Tibial artery (tissue), 4 donors: ENCODE results near the gene ERN2.

Source experiments
- DNase-seq, 2 donors: peaks; one replicate each; pipeline ENCODE4 v3.0.0-alpha.2; 2019
- H3K27ac ChIP-seq, 2 donors: fragments of 200-600 bp; sonication (generic) in 1 of 2; 1 replicate in 1 of 2; 2 replicates in 1 of 2; pipeline ENCODE4 v1.5.1; 2018 to 2019; ENCODE audit warnings: mild to moderate bottlenecking in 1 of 2
- H3K27me3 ChIP-seq, 2 donors: fragments of 200-600 bp; sonication (generic) in 1 of 2; one replicate each; pipeline versions ENCODE4 v1.5.1 to v1.6.0; 2016 to 2019
- H3K36me3 ChIP-seq, 3 donors: fragments of 200-600 bp; sonication (generic) in 2 of 3; one replicate each; pipeline ENCODE4 v1.5.1; 2016 to 2019; ENCODE audit warnings: mild to moderate bottlenecking in 2 of 3
- H3K4me1 ChIP-seq, 4 donors: fragments of 200-600 bp; sonication (generic) in 2 of 4; 1 replicate in 3 of 4; 2 replicates in 1 of 4; pipeline ENCODE4 v1.5.1; 2016 to 2019
- H3K4me3 ChIP-seq, 2 donors: fragments of 200-600 bp; sonication (generic) in 1 of 2; 1 replicate in 1 of 2; 2 replicates in 1 of 2; pipeline ENCODE4 v1.5.1; 2018 to 2019; ENCODE audit warnings: mild to moderate bottlenecking in 2 of 2
- H3K9me3 ChIP-seq, 3 donors: fragments of 200-600 bp; sonication (generic) in 1 of 3; one replicate each; pipeline ENCODE4 v1.5.1; 2016 to 2019
- CTCF ChIP-seq, 2 experiments: fragments of 200-600 bp in 1 of 2; fragments of 450-650 bp in 1 of 2; IDR thresholded peaks; one replicate each; pipeline ENCODE4 v1.5.1; 2017 to 2019; ENCODE audit warnings: antibody characterized with exemption in 2 of 2, mild to moderate bottlenecking in 1 of 2, moderate library complexity in 1 of 2
- intact Hi-C: fragments of 100-400 bp; cut with DNase I; formaldehyde crosslinking; loops from one replicate; pipeline ENCODE4 v1.15.0; 2023; ENCODE audit warnings: low total_unique reads

Gene ERN2

GRCh38 chr16:23682181-23682580, 30.8 kb downstream of the ERN2 start:
- H3K27me3 ChIP-seq, result no peaks in the 10 kb centered on the region
- H3K4me3 ChIP-seq, result no peak overlapping the region
- H3K36me3 ChIP-seq, result peaks cover under 1 to 66% (median 38%) of the 10 kb centered on the region in 3 donors
- DNase-seq, result no peak
- peaks cover 0 to 17% (median 13%) of the 10 kb centered on the region in 4 donors for H3K4me1 ChIP-seq
- no peaks in the 10 kb centered on the region for H3K9me3 ChIP-seq
- no peak overlapping the region for H3K27ac ChIP-seq
- intact Hi-C loops, result no loop called here
- TF ChIP-seq CTCF (IDR thresholded peaks at IDR 0.05), result no peak

DNA sequence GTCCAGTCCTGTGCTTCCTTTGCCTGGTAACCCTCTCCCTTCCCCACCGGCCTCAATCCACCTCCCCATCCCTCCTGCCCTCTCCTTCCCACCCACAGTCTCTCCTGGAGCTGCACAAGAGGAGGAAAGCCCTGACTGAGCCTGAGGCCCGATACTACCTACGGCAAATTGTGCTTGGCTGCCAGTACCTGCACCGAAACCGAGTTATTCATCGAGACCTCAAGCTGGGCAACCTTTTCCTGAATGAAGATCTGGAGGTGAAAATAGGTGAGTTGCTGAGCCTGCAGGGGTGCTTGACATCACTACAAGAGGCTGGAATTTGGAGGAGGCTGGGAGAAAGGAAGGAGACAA, 33.1 kb downstream of the ERN2 start:
- no peak for TF ChIP-seq CTCF (IDR thresholded peaks at IDR 0.05)
- H3K27me3 ChIP-seq, result no peaks in the 10 kb centered on the region
- H3K9me3 ChIP-seq, result no peaks in the 10 kb centered on the region
- intact Hi-C loops, result loop anchor here (10.0 kb wide), 1 partner anchor 355 kb away; no protein-coding TSS in a partner anchor
- no peak overlapping the region for H3K27ac ChIP-seq
- H3K4me1 ChIP-seq, result peaks cover 0 to 17% (median 13%) of the 10 kb centered on the region in 4 donors
- no peak for DNase-seq
- H3K4me3 ChIP-seq, result no peak overlapping the region
- H3K36me3 ChIP-seq, result peaks cover 0 to 50% (median 25%) of the 10 kb centered on the region in 3 donors

DNA sequence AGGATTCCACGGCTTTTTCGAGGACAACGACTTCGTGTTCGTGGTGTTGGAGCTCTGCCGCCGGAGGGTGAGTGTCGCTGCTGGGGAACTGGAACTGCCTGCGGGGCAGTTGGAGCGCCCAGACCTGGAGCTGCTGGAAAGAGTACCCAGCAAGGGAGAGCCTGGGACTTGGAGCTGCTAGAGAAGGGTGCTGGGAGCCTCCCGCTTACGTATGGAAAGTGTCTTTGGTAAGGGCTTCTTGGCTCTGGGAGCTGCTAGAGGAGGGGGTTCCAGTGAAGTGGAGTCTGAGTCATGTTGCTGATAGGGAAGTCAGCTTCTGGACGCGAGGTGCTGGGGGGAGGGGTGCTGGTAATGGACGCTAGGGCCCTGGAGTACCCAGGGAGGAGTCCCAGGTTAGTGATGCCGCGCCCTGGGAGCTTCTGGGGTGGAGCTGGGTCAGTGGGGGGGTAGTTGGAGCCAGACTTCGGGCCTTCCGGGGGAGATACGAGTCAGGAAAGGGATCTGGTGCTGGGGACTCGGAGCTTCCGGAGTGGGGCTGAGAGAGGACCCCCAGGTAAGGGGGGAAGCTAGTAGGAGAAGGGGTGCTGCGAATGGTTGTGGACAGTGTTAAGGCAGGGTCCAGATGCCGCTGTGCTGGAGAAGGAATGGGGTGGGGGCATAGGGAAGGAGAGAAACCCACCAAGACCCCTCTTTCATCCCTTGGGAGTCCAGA, 33.6 kb downstream of the ERN2 start:
- DNase-seq, result no peak
- no peak for TF ChIP-seq CTCF (IDR thresholded peaks at IDR 0.05)
- intact Hi-C loops, result loop anchor here (10.0 kb wide), 1 partner anchor 355 kb away; no protein-coding TSS in a partner anchor
- H3K36me3 ChIP-seq, result peaks cover 0 to 48% (median 25%) of the 10 kb centered on the region in 3 donors
- H3K27me3 ChIP-seq, result no peaks in the 10 kb centered on the region
- H3K4me3 ChIP-seq, result peak overlapping the region; percentile 52 to 53
- H3K4me1 ChIP-seq, result peaks cover 0 to 17% (median 13%) of the 10 kb centered on the region in 4 donors
- H3K27ac ChIP-seq, result no peak overlapping the region
- no peaks in the 10 kb centered on the region for H3K9me3 ChIP-seq

DNA sequence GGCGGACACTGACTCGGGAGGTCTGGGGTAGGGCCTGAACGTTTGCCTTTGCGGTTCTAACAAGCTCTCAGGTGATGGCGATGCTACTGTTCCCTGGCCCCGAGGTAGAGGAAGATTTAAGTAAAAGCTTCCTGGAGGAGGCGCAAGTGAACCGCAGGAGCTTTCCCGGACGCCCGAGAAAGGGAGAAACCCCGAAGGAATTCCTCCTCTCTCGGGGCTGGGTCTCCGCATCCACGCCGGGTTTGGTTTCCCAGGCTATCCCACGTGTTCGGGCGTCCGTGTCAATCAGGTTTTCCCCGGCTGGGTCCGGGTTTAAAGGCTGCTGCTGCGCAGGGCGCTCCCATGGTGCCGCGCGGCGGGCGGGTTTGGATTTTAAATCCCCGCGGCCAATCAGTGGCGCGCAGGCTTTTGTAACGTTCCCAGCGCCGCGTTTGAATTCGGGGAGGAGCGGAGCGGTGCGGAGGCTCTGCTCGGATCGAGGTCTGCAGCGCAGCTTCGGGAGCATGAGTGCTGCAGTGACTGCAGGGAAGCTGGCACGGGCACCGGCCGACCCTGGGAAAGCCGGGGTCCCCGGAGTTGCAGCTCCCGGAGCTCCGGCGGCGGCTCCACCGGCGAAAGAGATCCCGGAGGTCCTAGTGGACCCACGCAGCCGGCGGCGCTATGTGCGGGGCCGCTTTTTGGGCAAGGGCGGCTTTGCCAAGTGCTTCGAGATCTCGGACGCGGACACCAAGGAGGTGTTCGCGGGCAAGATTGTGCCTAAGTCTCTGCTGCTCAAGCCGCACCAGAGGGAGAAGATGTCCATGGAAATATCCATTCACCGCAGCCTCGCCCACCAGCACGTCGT, 34.4 kb downstream of the ERN2 start, which contains the start of gene PLK1:
Gene PLK1, plus strand, starts transcription at position 460 of the 844 bp plus-strand sequence. Its CDS starts 44 bp downstream, at position 504.
- Histone ChIP-seq H3K27ac (peak within 1 kb of the TSS; percentile 33 to 60), H3K27me3 (no peaks in the 10 kb centered on the region), H3K36me3 (peaks cover 0 to 47% (median 25%) of the 10 kb centered on the region in 3 donors), H3K9me3 (no peaks in the 10 kb centered on the region), H3K4me3 (peak within 1 kb of the TSS; percentile 52 to 53), H3K4me1 (peaks cover 0 to 17% (median 13%) of the 10 kb centered on the region in 4 donors)
- intact Hi-C loops, result loop anchor here (10.0 kb wide), 1 partner anchor 356 kb away; no protein-coding TSS in a partner anchor
- peak; percentile 16 to 17 for TF ChIP-seq CTCF (IDR thresholded peaks at IDR 0.05)
- DNase-seq, result peak; percentile 65 to 82

GRCh38 chr16:23676924-23677480, 36.0 kb downstream of the ERN2 start:
- H3K27ac ChIP-seq, result no peak overlapping the region
- no peaks in the 10 kb centered on the region for H3K27me3 ChIP-seq
- no peaks in the 10 kb centered on the region for H3K9me3 ChIP-seq
- TF ChIP-seq CTCF (IDR thresholded peaks at IDR 0.05), result no peak
- intact Hi-C loops, result loop anchor here (10.0 kb wide), 1 partner anchor 358 kb away; no protein-coding TSS in a partner anchor
- H3K4me1 ChIP-seq, result peaks cover 0 to 17% (median 13%) of the 10 kb centered on the region in 4 donors
- H3K4me3 ChIP-seq, result no peak overlapping the region
- DNase-seq, result no peak
- peaks cover 0 to 42% (median 26%) of the 10 kb centered on the region in 3 donors for H3K36me3 ChIP-seq
